A673 (cell line): ENCODE results near the gene JMJD8. TPM values are rescaled to one million over a fixed set of nuclear protein-coding genes. Genes with fewer than 3 reads are reported as not detected.
A peak's percentile ranks its signal among the peaks of the same experiment; 100 is the strongest.

Source experiments
- BruUV-seq: library from RNA; stranded (reverse); fragments of 400-500 nt; replicated peaks from 2 replicates; lab custom pipeline; 2021; lab: Mats Ljungman, UMichigan
- CTCF ChIA-PET: fragments of 300-600 bp; sonication (Branson Sonifier 250); formaldehyde crosslinking; loops from one replicate; lab custom pipeline; 2022; ENCODE audit warnings: antibody characterized with exemption; lab: Charles Lee
- POLR2A ChIA-PET: fragments of 300-600 bp; sonication (Branson Sonifier 250); formaldehyde crosslinking; loops from one replicate; lab custom pipeline; 2022; ENCODE audit warnings: antibody characterized with exemption; ENCODE audit not compliant: low non-redundant PET; lab: Charles Lee
- DNase-seq: peaks from one replicate; pipeline ENCODE4 v3.0.0-alpha.2; 2015; ENCODE audit warnings: low spot score
- H3K27ac ChIP-seq: fragments of 200-600 bp; sonication (generic); 2 replicates; pipeline ENCODE4 v1.5.1; 2016; ENCODE audit warnings: mixed run types, low read depth, mild to moderate bottlenecking, mixed read lengths, antibody characterized with exemption, low read length; ENCODE audit not compliant: poor library complexity, severe bottlenecking
- H3K27me3 ChIP-seq: fragments of 200-600 bp; sonication (generic); replicated peaks from 2 replicates; pipeline ENCODE4 v1.6.1; 2017; ENCODE audit warnings: mixed run types, low read depth, mild to moderate bottlenecking, mixed read lengths, antibody characterized with exemption, low read length; ENCODE audit not compliant: insufficient read depth, poor library complexity
- H3K36me3 ChIP-seq: fragments of 200-600 bp; sonication (generic); 2 replicates; pipeline ENCODE4 v1.6.1; 2016; ENCODE audit warnings: mixed run types, mild to moderate bottlenecking, mixed read lengths, antibody characterized with exemption, low read length; ENCODE audit not compliant: insufficient read depth, poor library complexity, severe bottlenecking
- H3K4me1 ChIP-seq: fragments of 200-600 bp; sonication (generic); 2 replicates; pipeline ENCODE4 v1.6.1; 2017; ENCODE audit warnings: mixed run types, mild to moderate bottlenecking, mixed read lengths, antibody characterized with exemption, low read length; ENCODE audit not compliant: insufficient read depth, poor library complexity, severe bottlenecking
- H3K4me3 ChIP-seq: fragments of 200-600 bp; sonication (generic); 2 replicates; pipeline ENCODE4 v1.5.1; 2016; ENCODE audit warnings: low read depth, mixed run types, mild to moderate bottlenecking, mixed read lengths, low read length; ENCODE audit not compliant: poor library complexity, severe bottlenecking
- H3K9me3 ChIP-seq: fragments of 200-600 bp; sonication (generic); 2 replicates; pipeline ENCODE4 v1.6.1; 2016; ENCODE audit warnings: mixed run types, low read depth, mild to moderate bottlenecking, mixed read lengths, antibody characterized with exemption, low read length; ENCODE audit not compliant: poor library complexity, severe bottlenecking
- EZH2 ChIP-seq: fragments of 200-600 bp; sonication (generic); IDR thresholded peaks from 2 replicates; pipeline ENCODE4 v1.6.1; 2017; ENCODE audit warnings: borderline replicate concordance, low read depth, mild to moderate bottlenecking, mixed read lengths, antibody characterized with exemption, low read length; ENCODE audit not compliant: poor library complexity, severe bottlenecking
- intact Hi-C: fragments of 100-400 bp; cut with micrococcal nuclease; formaldehyde crosslinking; loops from one replicate; pipeline ENCODE4 v1.10.0; 2022; ENCODE audit not compliant: unreplicated experiment
- total RNA-seq: library from RNA; stranded (reverse); gene quantifications from 2 replicates; pipeline ENCODE4 v1.2.3, GENCODE V29; 2021
- TF ChIP-seq, protein P1 (sequence below): fragments of 300-800, 200-600 bp; sonication (generic); conservative IDR thresholded peaks from 2 replicates; pipeline ENCODE4 v1.5.1; 2017; ENCODE audit warnings: low read depth, mild to moderate bottlenecking, antibody characterized with exemption, low read length, moderate library complexity, mixed read lengths

Gene JMJD8
- total RNA-seq, 1 experiment from 2014 or later = 87.1 TPM

GRCh38 chr16:704552-705380 is 20.6 kb upstream of the JMJD8 start:
- BruUV-seq = no TSS peak
- no peaks in the 10 kb centered on the region for H3K36me3 ChIP-seq
- H3K4me1 ChIP-seq = no peaks in the 10 kb centered on the region
- no peaks in the 10 kb centered on the region for H3K9me3 ChIP-seq
- DNase-seq = no peak
- TF ChIP-seq, protein P1, sequence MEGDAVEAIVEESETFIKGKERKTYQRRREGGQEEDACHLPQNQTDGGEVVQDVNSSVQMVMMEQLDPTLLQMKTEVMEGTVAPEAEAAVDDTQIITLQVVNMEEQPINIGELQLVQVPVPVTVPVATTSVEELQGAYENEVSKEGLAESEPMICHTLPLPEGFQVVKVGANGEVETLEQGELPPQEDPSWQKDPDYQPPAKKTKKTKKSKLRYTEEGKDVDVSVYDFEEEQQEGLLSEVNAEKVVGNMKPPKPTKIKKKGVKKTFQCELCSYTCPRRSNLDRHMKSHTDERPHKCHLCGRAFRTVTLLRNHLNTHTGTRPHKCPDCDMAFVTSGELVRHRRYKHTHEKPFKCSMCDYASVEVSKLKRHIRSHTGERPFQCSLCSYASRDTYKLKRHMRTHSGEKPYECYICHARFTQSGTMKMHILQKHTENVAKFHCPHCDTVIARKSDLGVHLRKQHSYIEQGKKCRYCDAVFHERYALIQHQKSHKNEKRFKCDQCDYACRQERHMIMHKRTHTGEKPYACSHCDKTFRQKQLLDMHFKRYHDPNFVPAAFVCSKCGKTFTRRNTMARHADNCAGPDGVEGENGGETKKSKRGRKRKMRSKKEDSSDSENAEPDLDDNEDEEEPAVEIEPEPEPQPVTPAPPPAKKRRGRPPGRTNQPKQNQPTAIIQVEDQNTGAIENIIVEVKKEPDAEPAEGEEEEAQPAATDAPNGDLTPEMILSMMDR = no peak
- TF ChIP-seq EZH2 = peak; percentile 33
- no peak overlapping the region for H3K27ac ChIP-seq
- intact Hi-C loops = no loop called here
- ChIA-PET POLR2A (no interaction called here), CTCF (no interaction called here)
- H3K27me3 ChIP-seq = peaks cover 73% of the 10 kb centered on the region
- H3K4me3 ChIP-seq = peak overlapping the region; percentile 36

DNA sequence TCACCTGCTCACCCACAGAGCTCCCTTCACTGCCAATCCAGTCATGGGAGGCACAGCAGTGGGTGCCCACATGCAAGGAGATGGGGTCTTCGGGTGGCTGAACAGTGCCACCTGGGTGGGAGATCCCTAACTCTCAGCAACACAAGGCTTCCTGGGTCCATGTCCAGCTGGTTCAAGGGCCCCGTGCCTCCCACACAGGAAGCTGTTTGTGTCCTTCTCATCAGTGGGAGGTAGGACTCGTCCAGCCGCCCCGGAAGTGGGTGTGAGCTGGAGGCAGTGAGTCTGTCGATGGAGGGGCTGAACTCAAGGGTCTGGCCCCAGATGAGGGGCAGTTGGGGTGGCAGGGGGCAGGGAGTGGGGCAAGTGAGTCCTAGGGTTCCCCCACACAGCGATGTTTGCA is 19.9 kb upstream of the JMJD8 start:
- POLR2A ChIA-PET = no interaction called here
- DNase-seq = no peak
- Histone ChIP-seq H3K9me3 (no peaks in the 10 kb centered on the region), H3K27ac (no peak overlapping the region), H3K27me3 (peaks cover 77% of the 10 kb centered on the region), H3K36me3 (no peaks in the 10 kb centered on the region), H3K4me1 (no peaks in the 10 kb centered on the region), H3K4me3 (no peak overlapping the region)
- no peak for TF ChIP-seq EZH2
- TF ChIP-seq, protein P1 = no peak
- BruUV-seq = no TSS peak
- intact Hi-C loops = no loop called here
- CTCF ChIA-PET = no interaction called here

DNA sequence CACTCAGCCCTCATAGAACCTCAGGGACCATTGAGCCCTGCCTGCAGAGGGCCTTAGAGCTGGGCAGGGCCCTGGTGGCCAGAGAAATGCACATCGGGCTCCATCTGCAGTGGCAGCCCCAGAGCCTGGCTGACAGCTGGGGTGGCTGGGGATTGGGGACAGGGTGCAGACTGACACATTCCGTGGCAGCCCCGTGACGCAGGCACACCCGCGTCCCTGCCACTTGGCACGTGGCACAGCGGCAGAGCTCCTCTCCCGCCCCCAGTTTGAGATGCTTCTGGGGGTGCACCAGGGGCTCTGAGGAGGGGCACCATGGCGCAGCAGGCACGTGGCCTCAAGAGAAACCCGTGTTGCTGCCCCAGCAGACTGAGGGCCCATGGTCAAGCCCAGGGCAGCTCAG is 19.3 kb upstream of the JMJD8 start:
- no peaks in the 10 kb centered on the region for H3K4me1 ChIP-seq
- no peak overlapping the region for H3K4me3 ChIP-seq
- intact Hi-C loops = no loop called here
- BruUV-seq = no TSS peak
- no peaks in the 10 kb centered on the region for H3K36me3 ChIP-seq
- TF ChIP-seq, protein P1 = no peak
- TF ChIP-seq EZH2 = no peak
- CTCF ChIA-PET = no interaction called here
- POLR2A ChIA-PET = no interaction called here
- no peaks in the 10 kb centered on the region for H3K9me3 ChIP-seq
- H3K27ac ChIP-seq = no peak overlapping the region
- peaks cover 82% of the 10 kb centered on the region for H3K27me3 ChIP-seq
- DNase-seq = no peak
